ENCODE data around the gene CPVL. TPM values are rescaled to one million over a fixed set of nuclear protein-coding genes. Genes with fewer than 3 reads are reported as not detected.

The CPVL gene
- total RNA-seq, 1 experiment from 2014 or later = 72.3 TPM

GRCh38 chr7:28957751-28958234, 188.5 kb downstream of the CPVL start:
- Histone ChIP-seq H3K4me3 (ENCODE audit: low read depth, low read length, poor library complexity, severe bottlenecking) (peak overlapping the region; percentile 71), H3K27me3 (replicated peaks; ENCODE audit: insufficient read depth, low read depth, low read length, poor library complexity) (peaks cover 5% of the 10 kb centered on the region), H3K9me3 (ENCODE audit: low read depth, low read length, poor library complexity, severe bottlenecking) (no peaks in the 10 kb centered on the region), H3K27ac (ENCODE audit: low read depth, low read length, poor library complexity, severe bottlenecking) (no peak overlapping the region), H3K36me3 (ENCODE audit: insufficient read depth, low read length, poor library complexity, severe bottlenecking) (no peaks in the 10 kb centered on the region), H3K4me1 (ENCODE audit: insufficient read depth, low read length, poor library complexity, severe bottlenecking) (peaks cover 50% of the 10 kb centered on the region)
- BruUV-seq (replicated peaks) = TSS peak; percentile 27
- POLR2A ChIA-PET (ENCODE audit: low non-redundant PET) = interaction anchor here (0.8 kb wide), 1 partner anchor 362 kb away, joined by 4 read pairs; no protein-coding TSS in a partner anchor
- CTCF ChIA-PET = interaction anchor here (1.3 to 2.7 kb wide), 5 partner anchors 31 to 149 kb away, joined by 3 to 26 read pairs (median 14); no protein-coding TSS in a partner anchor
- TF ChIP-seq CTCF (conservative IDR thresholded peaks at IDR 0.05; ENCODE audit: low read depth, low read length) (0 out of 2 replicates have a peak, but pooled peaks have one; percentile 9), EZH2 (IDR thresholded peaks at IDR 0.05; ENCODE audit: borderline replicate concordance, low read depth, low read length, poor library complexity, severe bottlenecking) (no peak)
- DNase-seq (ENCODE audit: low spot score) = peak; percentile 27
- intact Hi-C loops (cut with micrococcal nuclease; ENCODE audit: unreplicated experiment) = loop anchor here (2.0 kb wide), 1 partner anchor 31 kb away; no protein-coding TSS in a partner anchor

GRCh38 chr7:28957064-28957750, 189.1 kb downstream of the CPVL start:
- Histone ChIP-seq H3K4me1 (ENCODE audit: insufficient read depth, low read length, poor library complexity, severe bottlenecking) (peaks cover 50% of the 10 kb centered on the region), H3K4me3 (ENCODE audit: low read depth, low read length, poor library complexity, severe bottlenecking) (peak overlapping the region; percentile 71), H3K9me3 (ENCODE audit: low read depth, low read length, poor library complexity, severe bottlenecking) (no peaks in the 10 kb centered on the region), H3K27me3 (replicated peaks; ENCODE audit: insufficient read depth, low read depth, low read length, poor library complexity) (peaks cover 5% of the 10 kb centered on the region), H3K27ac (ENCODE audit: low read depth, low read length, poor library complexity, severe bottlenecking) (no peak overlapping the region), H3K36me3 (ENCODE audit: insufficient read depth, low read length, poor library complexity, severe bottlenecking) (no peaks in the 10 kb centered on the region)
- TF ChIP-seq CTCF (conservative IDR thresholded peaks at IDR 0.05; ENCODE audit: low read depth, low read length) = no peak
- no peak for TF ChIP-seq EZH2 (IDR thresholded peaks at IDR 0.05; ENCODE audit: borderline replicate concordance, low read depth, low read length, poor library complexity, severe bottlenecking)
- peak; percentile 58 for DNase-seq (ENCODE audit: low spot score)
- CTCF ChIA-PET = interaction anchor here (0.7 to 2.7 kb wide), 11 partner anchors 9 to 452 kb away, joined by 3 to 26 read pairs (median 4); no protein-coding TSS in a partner anchor
- intact Hi-C loops (cut with micrococcal nuclease; ENCODE audit: unreplicated experiment) = loop anchor here (2.0 kb wide), 1 partner anchor 30 kb away; no protein-coding TSS in a partner anchor
- POLR2A ChIA-PET (ENCODE audit: low non-redundant PET) = no interaction called here
- no TSS peak for BruUV-seq (replicated peaks)

- BruUV-seq (replicated peaks) = no TSS peak
- Histone ChIP-seq H3K27ac (ENCODE audit: low read depth, low read length, poor library complexity, severe bottlenecking) (no peak overlapping the region), H3K36me3 (ENCODE audit: insufficient read depth, low read length, poor library complexity, severe bottlenecking) (no peaks in the 10 kb centered on the region), H3K4me1 (ENCODE audit: insufficient read depth, low read length, poor library complexity, severe bottlenecking) (peaks cover 50% of the 10 kb centered on the region), H3K9me3 (ENCODE audit: low read depth, low read length, poor library complexity, severe bottlenecking) (no peaks in the 10 kb centered on the region), H3K27me3 (replicated peaks; ENCODE audit: insufficient read depth, low read depth, low read length, poor library complexity) (peaks cover 5% of the 10 kb centered on the region), H3K4me3 (ENCODE audit: low read depth, low read length, poor library complexity, severe bottlenecking) (peak overlapping the region; percentile 71)
- POLR2A ChIA-PET (ENCODE audit: low non-redundant PET) = no interaction called here
- CTCF ChIA-PET = interaction anchor here (0.5 to 2.7 kb wide), 13 partner anchors 8 to 1033 kb away, joined by 3 to 26 read pairs (median 4); no protein-coding TSS in a partner anchor
- intact Hi-C loops (cut with micrococcal nuclease; ENCODE audit: unreplicated experiment) = loop anchor here (1.0 to 2.0 kb wide), 3 partner anchors 30 to 452 kb away; no protein-coding TSS in a partner anchor
- peak; percentile 81 for DNase-seq (ENCODE audit: low spot score)
- TF ChIP-seq CTCF (conservative IDR thresholded peaks at IDR 0.05; ENCODE audit: low read depth, low read length) (peak; percentile 83), EZH2 (IDR thresholded peaks at IDR 0.05; ENCODE audit: borderline replicate concordance, low read depth, low read length, poor library complexity, severe bottlenecking) (no peak)
These were observed 189.7 kb downstream of the CPVL start for GRCh38 chr7:28956608-28957063.
